K562 (cell line): ENCODE data around the gene ETV2. TPM values are rescaled to one million over a fixed set of nuclear protein-coding genes. Genes with fewer than 3 reads are reported as not detected.
A peak's percentile ranks its signal among the peaks of the same experiment; 100 is the strongest.

Source experiments
- ATAC-seq: fragments of 200-7000 bp; cut with Tn5 transposase; 3 replicates; pipeline ENCODE4 v1.9.1; 2020; ENCODE audit warnings: moderate library complexity
- BruUV-seq: library from RNA; stranded (reverse); fragments of 400-500 nt; replicated peaks from 2 replicates; lab custom pipeline; 2021; lab: Mats Ljungman, UMichigan
- CTCF ChIA-PET: fragments of 300-600 bp; formaldehyde crosslinking; extraction: SDS; loops from one replicate; lab custom pipeline; 2021; ENCODE audit warnings: low intra/inter-chr PET ratio; lab: Yijun Ruan, JAX
- POLR2A ChIA-PET: fragments of 300-600, 350-650 bp; sonication (Branson Sonifier 250); formaldehyde crosslinking; extraction: SDS; loops from one replicate; lab custom pipeline; 2021; ENCODE audit warnings: antibody characterized with exemption, inconsistent platforms; lab: Yijun Ruan, JAX
- DNase-seq, 4 experiments: peaks; one replicate each; pipeline versions ENCODE4 v3.0.0 to v3.0.0-alpha.2; 2011 to 2018; ENCODE audit warnings: low spot score in 3 of 4, mixed read lengths in 3 of 4; ENCODE audit errors: extremely low read depth in 1 of 4
- FAIRE-seq: peaks from 2 replicates; lab custom pipeline; 2011; peaks lifted over from hg19 to GRCh38; lab: Jason Lieb, UNC
- H2AFZ ChIP-seq: 2 replicates; pipeline ENCODE4 v1.6.0; 2011; ENCODE audit warnings: low read depth, low read length, control low read depth, inconsistent platforms
- H3K27ac ChIP-seq: fragments of 200-600 bp; 3 replicates; pipeline ENCODE4 v1.8.0; 2011; ENCODE audit warnings: low read depth, mild to moderate bottlenecking, control low read depth, inconsistent platforms, low read length, moderate library complexity, mixed read lengths; ENCODE audit errors: extremely low read depth
- H3K27me3 ChIP-seq, 2 experiments: fragments of 300-600 bp in 1 of 2; 2 replicates in 1 of 2; 3 replicates in 1 of 2; pipeline versions ENCODE4 v1.6.0 to v1.8.0; 2011; ENCODE audit warnings: inconsistent platforms in 2 of 2, low read length in 2 of 2, mild to moderate bottlenecking in 1 of 2, mixed read lengths in 1 of 2, moderate library complexity in 1 of 2; ENCODE audit not compliant: control insufficient read depth in 2 of 2, insufficient read depth in 2 of 2
- H3K36me3 ChIP-seq: fragments of 300-600 bp; 3 replicates; pipeline ENCODE4 v1.8.0; 2011; ENCODE audit warnings: mild to moderate bottlenecking, low read length, inconsistent platforms; ENCODE audit not compliant: control insufficient read depth, insufficient read depth
- H3K4me1 ChIP-seq, 2 experiments: fragments of 200-600 bp in 1 of 2; replicated peaks in 1 of 2; 2 replicates in 1 of 2; 3 replicates in 1 of 2; pipeline versions ENCODE4 v1.5.1 to v1.8.0; 2011; ENCODE audit warnings: inconsistent platforms in 2 of 2, low read length in 2 of 2, mild to moderate bottlenecking in 1 of 2, mixed read lengths in 1 of 2, moderate library complexity in 1 of 2; ENCODE audit not compliant: control insufficient read depth in 2 of 2, insufficient read depth in 2 of 2
- H3K4me2 ChIP-seq: 2 replicates; pipeline ENCODE4 v1.6.1; 2011; ENCODE audit warnings: low read length, control low read depth, inconsistent platforms, mixed read lengths; ENCODE audit not compliant: insufficient read depth
- H3K4me3 ChIP-seq: fragments of 200-600 bp; sonication (generic), shearing (Covaris generic); 2 replicates; pipeline ENCODE4 v1.5.1; 2016; ENCODE audit warnings: control low read depth, inconsistent platforms
- H3K79me2 ChIP-seq: fragments of 200-600 bp; 3 replicates; pipeline ENCODE4 v1.8.0; 2011; ENCODE audit warnings: low read length, inconsistent platforms; ENCODE audit not compliant: control insufficient read depth, insufficient read depth
- H3K9ac ChIP-seq, 2 experiments: 2 replicates each; pipeline versions ENCODE4 v1.6.0 to v1.6.1; 2011; ENCODE audit warnings: low read depth in 2 of 2, low read length in 2 of 2, control low read depth in 1 of 2, inconsistent platforms in 1 of 2, mild to moderate bottlenecking in 1 of 2, mixed read lengths in 1 of 2; ENCODE audit not compliant: insufficient read depth in 1 of 2
- H3K9me1 ChIP-seq: one replicate; pipeline ENCODE4 v1.6.0; 2011; ENCODE audit warnings: inconsistent platforms, mild to moderate bottlenecking, low read length, moderate library complexity; ENCODE audit not compliant: control insufficient read depth, insufficient read depth
- H3K9me3 ChIP-seq: replicated peaks from 2 replicates; pipeline ENCODE4 v1.5.1; 2011; ENCODE audit warnings: low read depth, low read length, inconsistent platforms; ENCODE audit not compliant: control insufficient read depth, insufficient read depth
- H4K20me1 ChIP-seq: replicated peaks from 2 replicates; pipeline ENCODE4 v1.6.1; 2011; ENCODE audit warnings: low read length, inconsistent platforms, mixed read lengths; ENCODE audit not compliant: control insufficient read depth, insufficient read depth
- ARNT ChIP-seq, 2 experiments: fragments of 450-650 bp; IDR thresholded peaks; 2 replicates each; pipeline ENCODE4 v1.6.1; 2016; ENCODE audit warnings: mild to moderate bottlenecking in 1 of 2
- CAMTA2 ChIP-seq: fragments of 250-450 bp; sonication (Bioruptor Pico); conservative IDR thresholded peaks from 2 replicates; pipeline ENCODE4 v1.5.1; 2022
- KLF1 ChIP-seq: fragments of 450-650 bp; IDR thresholded peaks from 2 replicates; pipeline ENCODE4 v1.6.1; 2016; ENCODE audit warnings: missing genetic modification characterization, missing compliant biosample characterization
- KLF10 ChIP-seq: fragments of 250-450 bp; sonication (Bioruptor Pico); IDR thresholded peaks from 2 replicates; pipeline ENCODE4 v1.6.1; 2021; ENCODE audit warnings: matching md5 sums
- RUNX1 ChIP-seq: sonication (generic); IDR thresholded peaks from 2 replicates; pipeline ENCODE4 v1.6.1; 2016; ENCODE audit warnings: antibody characterized with exemption, low read depth
- SMARCB1 ChIP-seq: IDR thresholded peaks from 2 replicates; pipeline ENCODE4 v1.6.1; 2011; ENCODE audit warnings: improper control_type of control experiment, low read depth; ENCODE audit not compliant: insufficient read length
- ZNF174 ChIP-seq: fragments of 250-450 bp; sonication (Bioruptor Pico); IDR thresholded peaks from 2 replicates; pipeline ENCODE4 v1.4.0; 2020; ENCODE audit warnings: mild to moderate bottlenecking
- ZNF274 ChIP-seq: IDR thresholded peaks from 2 replicates; pipeline ENCODE4 v1.6.1; 2011; ENCODE audit warnings: low read depth, mild to moderate bottlenecking, low read length, moderate library complexity, borderline replicate concordance
- ZNF384 ChIP-seq: IDR thresholded peaks from 2 replicates; pipeline ENCODE4 v1.6.1; 2012; ENCODE audit warnings: low read depth, low read length, improper control_type of control experiment
- ZNF766 ChIP-seq: fragments of 200-800 bp; sonication (Bioruptor generic); conservative IDR thresholded peaks from 2 replicates; pipeline ENCODE4 v1.6.1; 2016; ENCODE audit warnings: missing genetic modification characterization, missing compliant biosample characterization
- WGBS: fragments of 100-300 bp; shearing (Covaris generic); methylation state at CpG from one replicate; pipeline ENCODE4 v1.1.6; 2016; ENCODE audit warnings: low coverage, mixed read lengths; ENCODE audit not compliant: insufficient coverage; ENCODE audit errors: missing lambda C conversion rate; 5-methylcytosine and 5-hydroxymethylcytosine counted together
- in situ Hi-C: fragments of 300-500 bp; cut with MboI; formaldehyde crosslinking; loops from 4 replicates; pipeline ENCODE4 v1.15.0; 2018; ENCODE audit warnings: inconsistent platforms, mixed read lengths
- intact Hi-C: fragments of 100-400 bp; cut with micrococcal nuclease; formaldehyde crosslinking; loops from 2 replicates; pipeline ENCODE4 v1.14.2; 2022
- polyA plus RNA-seq, 8 experiments: library from polyadenylated mRNA; depleted of rRNA in 4 of 8; stranded (reverse) in 5 of 8; unstranded in 3 of 8; fragments of >200 nt; fragmentation: Nextera tagmentation in 2 of 8; fragmentation: Illumina TruSeq in 1 of 8; extraction: Ambion mirVana in 2 of 8; extraction: Trizol in 1 of 8; gene quantifications; 2 replicates each; pipeline versions ENCODE4 v1.2.1 to v1.2.3, GENCODE V29; 2011 to 2014; ENCODE audit warnings: inconsistent platforms in 1 of 8, missing spikeins in 1 of 8
- total RNA-seq, 7 experiments: library from RNA; depleted of rRNA in 6 of 7; stranded (reverse); fragments of >200 nt in 6 of 7; fragmentation: Illumina TruSeq in 2 of 7; extraction: Trizol in 2 of 7; gene quantifications; 2 replicates each; pipeline versions ENCODE4 v1.2.1 to v1.2.3, GENCODE V29; 2011 to 2021; ENCODE audit warnings: low replicate concordance in 1 of 7
- TF ChIP-seq, protein P1 (sequence below): sonication (generic); formaldehyde crosslinking; IDR thresholded peaks from 2 replicates; pipeline ENCODE4 v1.8.1; 2023; ENCODE audit warnings: mild to moderate bottlenecking, missing genetic modification reagents
- TF ChIP-seq, protein P2 (sequence below): fragments of 250-450 bp; sonication (Bioruptor Pico); IDR thresholded peaks from 2 replicates; pipeline ENCODE4 v1.5.0; 2021
- TF ChIP-seq, protein P3 (sequence below): sonication (generic); formaldehyde crosslinking; IDR thresholded peaks from 2 replicates; pipeline ENCODE4 v1.8.1; 2022; ENCODE audit warnings: missing genetic modification reagents
- TF ChIP-seq, protein P4 (sequence below), 3 experiments: IDR thresholded peaks in 2 of 3; conservative IDR thresholded peaks in 1 of 3; 2 replicates each; pipeline ENCODE4 v1.5.1; 2011 to 2012; ENCODE audit warnings: low read length in 3 of 3, mild to moderate bottlenecking in 3 of 3, control low read depth in 2 of 3, improper control_type of control experiment in 1 of 3, inconsistent platforms in 1 of 3, low read depth in 1 of 3, mixed read lengths in 1 of 3, moderate library complexity in 1 of 3; ENCODE audit not compliant: insufficient read depth in 2 of 3

The ETV2 gene
- total and polyA plus RNA-seq, 9 of the 15 experiments (the other 6 are each of a cell fraction or from before 2014, with no cell fraction given), result 0.11 to 3.7 (median 0.55) TPM

DNA sequence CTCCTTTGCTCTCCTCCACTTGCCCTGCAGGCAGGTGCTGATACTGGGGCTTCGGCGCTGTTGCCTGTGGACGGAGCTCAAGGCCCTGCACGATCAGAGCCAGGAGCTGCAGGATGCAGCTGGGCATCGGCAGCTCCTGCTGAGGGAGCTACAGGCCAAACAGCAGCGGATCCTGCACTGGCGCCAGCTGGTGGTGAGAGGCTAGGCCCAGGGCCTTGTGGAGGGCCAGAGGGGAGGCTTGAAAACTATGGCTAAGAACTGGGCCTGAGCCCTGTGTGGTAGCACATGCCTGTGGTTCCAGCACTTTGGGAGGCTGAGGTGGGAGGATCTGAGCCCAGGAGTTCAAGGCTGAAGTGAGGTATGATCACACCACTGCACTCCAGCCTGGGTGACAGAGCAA is 22.7 kb upstream of the ETV2 start:
- Histone ChIP-seq H3K9ac (peak overlapping the region in 1 of 2 experiments; percentile 82; a peak in 1 of 4 replicates), H3K79me2 (no peaks in the 10 kb centered on the region), H3K27ac (no peak overlapping the region), H3K4me1 (peaks cover 0 to 30% of the 10 kb centered on the region in 2 experiments; a peak in 2 of 5 replicates), H3K9me3 (no peaks in the 10 kb centered on the region), H3K4me3 (no peak overlapping the region), H3K27me3 (no peaks in the 10 kb centered on the region), H2AFZ (no peak overlapping the region), H4K20me1 (no peaks in the 10 kb centered on the region), H3K36me3 (peaks cover 51% of the 10 kb centered on the region; the same call in 2 of the 3 replicates), H3K4me2 (no peak overlapping the region), H3K9me1 (no peaks in the 10 kb centered on the region)
- WGBS, result 87% methylated on average over 5 of the region's 7 CpGs
- peak; percentile 43 for ATAC-seq
- no TSS peak for BruUV-seq
- ChIA-PET POLR2A (interaction anchor here (0.7 to 1.2 kb wide), 2 partner anchors 19 to 241 kb away, joined by 3 to 5 read pairs; no protein-coding TSS in a partner anchor), CTCF (no interaction called here)
- DNase-seq, result no peak
- intact Hi-C loops, result no loop called here
- FAIRE-seq, result no peak
- in situ Hi-C loops, result no loop called here
- no peak for TF ChIP-seq KLF10 (CRISPR knock-in tag)
- TF ChIP-seq, protein P1, sequence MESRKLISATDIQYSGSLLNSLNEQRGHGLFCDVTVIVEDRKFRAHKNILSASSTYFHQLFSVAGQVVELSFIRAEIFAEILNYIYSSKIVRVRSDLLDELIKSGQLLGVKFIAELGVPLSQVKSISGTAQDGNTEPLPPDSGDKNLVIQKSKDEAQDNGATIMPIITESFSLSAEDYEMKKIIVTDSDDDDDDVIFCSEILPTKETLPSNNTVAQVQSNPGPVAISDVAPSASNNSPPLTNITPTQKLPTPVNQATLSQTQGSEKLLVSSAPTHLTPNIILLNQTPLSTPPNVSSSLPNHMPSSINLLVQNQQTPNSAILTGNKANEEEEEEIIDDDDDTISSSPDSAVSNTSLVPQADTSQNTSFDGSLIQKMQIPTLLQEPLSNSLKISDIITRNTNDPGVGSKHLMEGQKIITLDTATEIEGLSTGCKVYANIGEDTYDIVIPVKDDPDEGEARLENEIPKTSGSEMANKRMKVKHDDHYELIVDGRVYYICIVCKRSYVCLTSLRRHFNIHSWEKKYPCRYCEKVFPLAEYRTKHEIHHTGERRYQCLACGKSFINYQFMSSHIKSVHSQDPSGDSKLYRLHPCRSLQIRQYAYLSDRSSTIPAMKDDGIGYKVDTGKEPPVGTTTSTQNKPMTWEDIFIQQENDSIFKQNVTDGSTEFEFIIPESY (CRISPR knock-in tag), result peak; percentile 28; the same call in 1 of the 2 replicates
- TF ChIP-seq ZNF766, result no peak
- TF ChIP-seq, protein P2, sequence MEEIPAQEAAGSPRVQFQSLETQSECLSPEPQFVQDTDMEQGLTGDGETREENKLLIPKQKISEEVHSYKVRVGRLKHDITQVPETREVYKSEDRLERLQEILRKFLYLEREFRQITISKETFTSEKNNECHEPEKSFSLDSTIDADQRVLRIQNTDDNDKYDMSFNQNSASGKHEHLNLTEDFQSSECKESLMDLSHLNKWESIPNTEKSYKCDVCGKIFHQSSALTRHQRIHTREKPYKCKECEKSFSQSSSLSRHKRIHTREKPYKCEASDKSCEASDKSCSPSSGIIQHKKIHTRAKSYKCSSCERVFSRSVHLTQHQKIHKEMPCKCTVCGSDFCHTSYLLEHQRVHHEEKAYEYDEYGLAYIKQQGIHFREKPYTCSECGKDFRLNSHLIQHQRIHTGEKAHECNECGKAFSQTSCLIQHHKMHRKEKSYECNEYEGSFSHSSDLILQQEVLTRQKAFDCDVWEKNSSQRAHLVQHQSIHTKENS (CRISPR knock-in tag), result no peak
- TF ChIP-seq ZNF274, result no peak
- TF ChIP-seq SMARCB1, result no peak
- no peak for TF ChIP-seq RUNX1
- TF ChIP-seq ARNT (IDR thresholded peaks at IDR 0.05), result no peak
- TF ChIP-seq, protein P3, sequence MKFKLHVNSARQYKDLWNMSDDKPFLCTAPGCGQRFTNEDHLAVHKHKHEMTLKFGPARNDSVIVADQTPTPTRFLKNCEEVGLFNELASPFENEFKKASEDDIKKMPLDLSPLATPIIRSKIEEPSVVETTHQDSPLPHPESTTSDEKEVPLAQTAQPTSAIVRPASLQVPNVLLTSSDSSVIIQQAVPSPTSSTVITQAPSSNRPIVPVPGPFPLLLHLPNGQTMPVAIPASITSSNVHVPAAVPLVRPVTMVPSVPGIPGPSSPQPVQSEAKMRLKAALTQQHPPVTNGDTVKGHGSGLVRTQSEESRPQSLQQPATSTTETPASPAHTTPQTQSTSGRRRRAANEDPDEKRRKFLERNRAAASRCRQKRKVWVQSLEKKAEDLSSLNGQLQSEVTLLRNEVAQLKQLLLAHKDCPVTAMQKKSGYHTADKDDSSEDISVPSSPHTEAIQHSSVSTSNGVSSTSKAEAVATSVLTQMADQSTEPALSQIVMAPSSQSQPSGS (CRISPR knock-in tag), result no peak
- 0 out of 2 replicates have a peak, but pooled peaks have one; percentile 13 for TF ChIP-seq ZNF384
- TF ChIP-seq ZNF174 (CRISPR knock-in tag), result no peak
- no peak for TF ChIP-seq CAMTA2 (CRISPR knock-in tag)
- TF ChIP-seq, protein P4, sequence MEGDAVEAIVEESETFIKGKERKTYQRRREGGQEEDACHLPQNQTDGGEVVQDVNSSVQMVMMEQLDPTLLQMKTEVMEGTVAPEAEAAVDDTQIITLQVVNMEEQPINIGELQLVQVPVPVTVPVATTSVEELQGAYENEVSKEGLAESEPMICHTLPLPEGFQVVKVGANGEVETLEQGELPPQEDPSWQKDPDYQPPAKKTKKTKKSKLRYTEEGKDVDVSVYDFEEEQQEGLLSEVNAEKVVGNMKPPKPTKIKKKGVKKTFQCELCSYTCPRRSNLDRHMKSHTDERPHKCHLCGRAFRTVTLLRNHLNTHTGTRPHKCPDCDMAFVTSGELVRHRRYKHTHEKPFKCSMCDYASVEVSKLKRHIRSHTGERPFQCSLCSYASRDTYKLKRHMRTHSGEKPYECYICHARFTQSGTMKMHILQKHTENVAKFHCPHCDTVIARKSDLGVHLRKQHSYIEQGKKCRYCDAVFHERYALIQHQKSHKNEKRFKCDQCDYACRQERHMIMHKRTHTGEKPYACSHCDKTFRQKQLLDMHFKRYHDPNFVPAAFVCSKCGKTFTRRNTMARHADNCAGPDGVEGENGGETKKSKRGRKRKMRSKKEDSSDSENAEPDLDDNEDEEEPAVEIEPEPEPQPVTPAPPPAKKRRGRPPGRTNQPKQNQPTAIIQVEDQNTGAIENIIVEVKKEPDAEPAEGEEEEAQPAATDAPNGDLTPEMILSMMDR (IDR thresholded peaks at IDR 0.05 in 2 of 3, conservative IDR thresholded peaks at IDR 0.05 in 1 of 3; ENCODE audit: insufficient read depth in 2 of 3, low read depth in 1 of 3, low read length in 3 of 3), result peak in 2 of 3 experiments; percentile 16 to 66; a peak in 2 of 6 replicates
- no peak for TF ChIP-seq KLF1
